ENCODE data around the gene ITGA5.

- TF ChIP-seq CTCF (conservative IDR thresholded peaks at IDR 0.05; ENCODE audit: low read depth, low read length) = no peak
- TF ChIP-seq EZH2 (IDR thresholded peaks at IDR 0.05; ENCODE audit: low read length, unreplicated experiment) = no peak
These were observed 9.3 kb upstream of the ITGA5 start for GRCh38 chr12:54428050-54429013.
